Adrenal gland (tissue), 12 donors: ENCODE measurements around the gene CDH4. TPM values are rescaled to one million over a fixed set of nuclear protein-coding genes. Genes with fewer than 3 reads are reported as not detected.
A peak's percentile ranks its signal among the peaks of the same experiment; 100 is the strongest.

Source experiments
- DNase-seq, 7 donors: peaks; one replicate each; pipeline ENCODE4 v3.0.0-alpha.2; 2019 to 2020
- H3K27ac ChIP-seq, 5 donors: fragments of 200-600 bp; sonication (generic) in 4 of 5; 1 replicate in 3 of 5; 2 replicates in 2 of 5; pipeline versions ENCODE4 v1.5.1 to v1.8.0; 2016 to 2020; ENCODE audit warnings: mild to moderate bottlenecking in 1 of 5
- H3K27me3 ChIP-seq: fragments of 200-600 bp; 2 replicates; pipeline ENCODE4 v1.8.0; 2021
- H3K36me3 ChIP-seq, 2 donors: fragments of 200-600 bp; replicated peaks in 1 of 2; 1 replicate in 1 of 2; 2 replicates in 1 of 2; pipeline versions ENCODE4 v1.5.1 to v1.8.0; 2018 to 2022
- H3K4me1 ChIP-seq, 2 donors: fragments of 200-600 bp; replicated peaks in 1 of 2; 1 replicate in 1 of 2; 2 replicates in 1 of 2; pipeline versions ENCODE4 v1.5.1 to v1.8.0; 2018 to 2021
- H3K4me3 ChIP-seq, 4 donors: fragments of 200-600 bp; sonication (generic) in 3 of 4; one replicate each; pipeline ENCODE4 v1.5.1; 2016 to 2018
- H3K9me3 ChIP-seq, 3 donors: fragments of 200-600 bp; sonication (generic) in 1 of 3; replicated peaks in 1 of 3; 1 replicate in 2 of 3; 2 replicates in 1 of 3; pipeline versions ENCODE4 v1.5.1 to v1.8.0; 2016 to 2021
- POLR2A ChIP-seq, 2 donors: fragments of 450-650 bp; IDR thresholded peaks; one replicate each; pipeline ENCODE4 v1.6.1; 2017; ENCODE audit warnings: antibody characterized with exemption in 2 of 2, mild to moderate bottlenecking in 2 of 2, moderate library complexity in 1 of 2
- WGBS, 4 donors: extraction: QIAGEN DNeasy Blood & Tissue Kit in 2 of 4; methylation state at CpG; one replicate each; pipeline versions ENCODE4 v1.1.5 to v1.1.7; 2013 to 2017; 5-methylcytosine and 5-hydroxymethylcytosine counted together
- intact Hi-C, 2 donors: fragments of 100-400 bp; cut with DNase I; formaldehyde crosslinking; loops; one replicate each; pipeline versions ENCODE4 v1.14.1 to v1.15.0; 2022 to 2023
- polyA plus RNA-seq, 3 donors: library from polyadenylated mRNA; stranded (reverse); fragments of 200-250 nt in 2 of 3; fragments of 350-450 nt in 1 of 3; fragmentation: Illumina TruSeq in 1 of 3; extraction: RNeasy Lipid Tissue Mini Kit (QIAGEN cat#74804) in 1 of 3; gene quantifications; one replicate each; pipeline ENCODE4 v1.2.3, GENCODE V29; 2013 to 2014
- total RNA-seq, 9 donors: library from RNA; depleted of rRNA in 4 of 9; stranded (reverse); fragments of >200 nt in 4 of 9; fragments of 120-200 nt in 1 of 9; fragmentation: NEBNext Ultra II Directional in 1 of 9; extraction: Animal tissue kit (Norgen Biotek cat#: 25700) in 1 of 9; gene quantifications; one replicate each; pipeline versions ENCODE4 v1.1.0 to v1.2.4, GENCODE V29; 2013 to 2023
- TF ChIP-seq, protein P1 (sequence below), 6 experiments: fragments of 450-650 bp in 4 of 6; fragments of 200-600 bp in 2 of 6; sonication (generic) in 1 of 6; IDR thresholded peaks; 1 replicate in 5 of 6; 2 replicates in 1 of 6; pipeline versions ENCODE4 v1.5.1 to v1.8.0; 2016 to 2021; ENCODE audit warnings: antibody characterized with exemption in 6 of 6, mild to moderate bottlenecking in 2 of 6, moderate library complexity in 1 of 6
- donor health status: healthy with polysubstance abuse.
- donor health status: Bipolar disorder and iron deficiency.
- donor health status: DM: yes; HTN: yes; CAD: no.
- donor health status: DM: no; HTN: no; CAD: no.
- donor health status: DM: no; HTN: no; CAD: no.
- donor health status: DM: yes; HTN: yes; CAD: no.

Gene CDH4
- total and polyA plus RNA-seq, 12 donors, result 0.08 to 0.53 (median 0.20) TPM; not detected in 3

DNA sequence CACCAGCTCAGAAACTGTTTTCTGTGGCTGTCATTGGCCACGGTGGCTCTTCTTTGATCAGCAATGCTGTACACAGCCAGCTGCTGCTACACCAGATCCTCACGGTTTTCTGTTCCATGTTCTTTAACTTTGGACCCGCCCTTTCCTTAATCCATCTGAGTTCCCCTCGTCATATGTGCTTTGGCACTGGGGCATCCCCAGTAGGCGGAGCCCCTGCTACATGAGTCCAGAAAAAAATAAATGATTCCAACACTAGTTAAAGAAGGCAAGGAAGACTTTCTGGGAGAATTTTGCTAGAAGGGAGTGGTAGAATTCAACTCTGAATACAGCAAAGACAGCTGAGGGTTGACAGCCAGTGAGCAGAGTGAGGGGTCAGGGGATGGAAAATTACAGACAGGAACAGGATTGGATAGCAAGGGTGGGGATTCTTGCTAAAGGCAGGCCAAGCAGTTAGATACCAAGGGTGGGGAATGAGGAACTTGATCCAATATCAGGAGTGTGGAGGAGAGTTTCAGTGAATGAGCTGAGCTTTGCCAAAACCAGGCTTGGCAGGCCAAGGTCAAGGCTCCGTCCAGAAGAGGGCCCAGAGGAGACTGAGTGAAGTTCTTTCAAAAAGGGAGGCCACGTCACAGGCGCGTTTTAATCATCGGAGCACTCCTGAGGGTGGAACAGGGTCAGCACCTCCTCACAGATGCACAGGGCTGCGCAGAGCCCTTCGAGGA, 391.8 kb downstream of the CDH4 start:
- Histone ChIP-seq H3K36me3 (no peaks in the 10 kb centered on the region), H3K27ac (peak overlapping the region in 1 of 5 donors; percentile 22), H3K9me3 (no peaks in the 10 kb centered on the region), H3K27me3 (no peaks in the 10 kb centered on the region), H3K4me3 (no peak overlapping the region), H3K4me1 (no peaks in the 10 kb centered on the region)
- intact Hi-C loops, result no loop called here
- 49 to 68% (median 59%) methylated on average over 10 to 12 of the region's 12 CpGs for WGBS, 4 donors
- TF ChIP-seq, protein P1, sequence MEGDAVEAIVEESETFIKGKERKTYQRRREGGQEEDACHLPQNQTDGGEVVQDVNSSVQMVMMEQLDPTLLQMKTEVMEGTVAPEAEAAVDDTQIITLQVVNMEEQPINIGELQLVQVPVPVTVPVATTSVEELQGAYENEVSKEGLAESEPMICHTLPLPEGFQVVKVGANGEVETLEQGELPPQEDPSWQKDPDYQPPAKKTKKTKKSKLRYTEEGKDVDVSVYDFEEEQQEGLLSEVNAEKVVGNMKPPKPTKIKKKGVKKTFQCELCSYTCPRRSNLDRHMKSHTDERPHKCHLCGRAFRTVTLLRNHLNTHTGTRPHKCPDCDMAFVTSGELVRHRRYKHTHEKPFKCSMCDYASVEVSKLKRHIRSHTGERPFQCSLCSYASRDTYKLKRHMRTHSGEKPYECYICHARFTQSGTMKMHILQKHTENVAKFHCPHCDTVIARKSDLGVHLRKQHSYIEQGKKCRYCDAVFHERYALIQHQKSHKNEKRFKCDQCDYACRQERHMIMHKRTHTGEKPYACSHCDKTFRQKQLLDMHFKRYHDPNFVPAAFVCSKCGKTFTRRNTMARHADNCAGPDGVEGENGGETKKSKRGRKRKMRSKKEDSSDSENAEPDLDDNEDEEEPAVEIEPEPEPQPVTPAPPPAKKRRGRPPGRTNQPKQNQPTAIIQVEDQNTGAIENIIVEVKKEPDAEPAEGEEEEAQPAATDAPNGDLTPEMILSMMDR (IDR thresholded peaks at IDR 0.05), result no peak
- TF ChIP-seq POLR2A (IDR thresholded peaks at IDR 0.05), result no peak
- DNase-seq, result no peak

DNA sequence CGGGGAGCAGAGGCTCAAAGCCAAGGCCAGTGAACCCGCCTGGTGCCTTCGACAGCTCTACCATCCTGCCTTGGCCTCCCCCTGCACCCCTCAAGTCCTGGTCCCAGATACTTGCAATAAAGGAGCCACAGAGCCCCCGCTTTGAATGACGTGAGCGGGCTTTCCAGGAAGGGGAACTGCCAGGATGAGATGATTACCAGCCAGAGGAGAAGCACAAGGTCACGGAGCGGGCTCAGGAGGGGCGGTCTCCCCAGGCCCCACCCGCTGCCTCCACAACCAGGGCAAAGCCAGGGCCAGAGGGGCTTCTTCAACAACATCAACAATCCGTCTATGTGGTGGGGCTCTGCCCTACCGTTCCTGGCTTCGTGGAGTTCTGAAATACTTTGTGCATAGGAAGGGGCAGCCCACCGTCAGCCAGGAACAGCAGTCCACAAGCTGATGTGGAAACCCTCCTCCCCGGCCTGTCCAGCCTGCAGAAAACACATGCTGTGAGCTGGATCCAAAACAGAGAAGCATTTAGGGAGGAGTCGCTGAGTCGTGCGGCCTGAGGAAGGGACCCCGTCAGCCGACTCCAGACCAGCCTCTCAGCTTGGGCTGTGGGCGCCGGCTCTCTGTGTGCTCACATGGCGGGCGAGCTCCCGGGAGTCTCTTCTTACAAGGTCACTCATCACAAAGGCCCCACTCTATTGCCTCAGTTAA, 392.5 kb downstream of the CDH4 start:
- WGBS, 4 donors, result 46 to 54% (median 49%) methylated on average over 13 to 25 of the region's 25 CpGs
- no peaks in the 10 kb centered on the region for H3K27me3 ChIP-seq
- TF ChIP-seq POLR2A (IDR thresholded peaks at IDR 0.05), result no peak
- TF ChIP-seq, protein P1 (IDR thresholded peaks at IDR 0.05), result no peak

DNA sequence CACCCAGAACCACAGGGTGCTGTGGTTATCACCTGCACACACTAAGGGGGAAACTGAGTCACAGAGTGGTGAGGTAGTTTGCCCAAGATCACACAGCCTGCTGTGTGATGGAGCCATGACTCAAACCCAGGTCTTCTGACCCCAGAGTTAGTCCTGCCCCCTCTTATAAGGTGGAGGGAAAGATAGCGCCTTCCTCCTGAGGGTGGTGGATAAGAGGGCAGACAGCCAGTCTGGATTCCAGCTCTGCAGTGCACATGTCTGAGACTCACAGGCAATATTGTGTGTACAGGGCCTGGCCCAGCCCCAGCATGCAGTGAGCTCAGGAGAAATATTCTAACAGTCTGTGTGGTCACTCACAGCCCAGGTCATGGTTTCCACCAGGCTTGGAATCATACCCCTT, 393.7 kb downstream of the CDH4 start:
- TF ChIP-seq, protein P1 (IDR thresholded peaks at IDR 0.05), result no peak
- TF ChIP-seq POLR2A (IDR thresholded peaks at IDR 0.05), result no peak
- Histone ChIP-seq H3K4me1 (no peaks in the 10 kb centered on the region), H3K27me3 (no peaks in the 10 kb centered on the region), H3K9me3 (no peaks in the 10 kb centered on the region), H3K4me3 (no peak overlapping the region), H3K36me3 (no peaks in the 10 kb centered on the region), H3K27ac (no peak overlapping the region)
- 78 to 100% (median 95%) methylated on average over 1 of the region's 1 CpG for WGBS, 4 donors
- no peak for DNase-seq
- intact Hi-C loops, result no loop called here

More for the DNA sequence above, 392.5 kb downstream of the CDH4 start:
- H3K27ac ChIP-seq, result peak overlapping the region in 1 of 5 donors; percentile 22
- intact Hi-C loops, result no loop called here
- DNase-seq, result no peak
- no peaks in the 10 kb centered on the region for H3K36me3 ChIP-seq
- H3K9me3 ChIP-seq, result no peaks in the 10 kb centered on the region
- H3K4me3 ChIP-seq, result no peak overlapping the region
- no peaks in the 10 kb centered on the region for H3K4me1 ChIP-seq

DNA sequence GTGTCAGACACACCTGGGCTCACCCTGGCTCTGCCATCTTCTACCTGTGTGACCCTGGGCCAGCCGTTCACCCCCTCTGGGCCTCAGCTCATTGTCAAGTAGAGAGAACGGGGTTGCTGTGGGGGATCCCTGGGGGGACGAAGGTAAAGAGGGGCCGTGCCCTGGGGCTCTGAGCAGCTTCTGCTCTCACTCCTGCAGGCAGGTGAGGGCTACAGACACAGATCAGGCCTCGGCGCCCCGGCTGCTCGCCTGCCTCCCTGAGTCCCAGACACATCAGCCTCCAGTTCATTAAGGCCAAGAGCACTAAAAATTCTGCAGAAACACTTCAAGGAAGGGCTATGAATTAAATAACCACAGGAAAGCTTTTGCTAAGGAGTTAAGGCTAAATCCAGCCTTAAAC, 394.4 kb downstream of the CDH4 start:
- H3K4me3 ChIP-seq, result no peak overlapping the region
- no peaks in the 10 kb centered on the region for H3K9me3 ChIP-seq
- no peak for TF ChIP-seq POLR2A (IDR thresholded peaks at IDR 0.05)
- TF ChIP-seq, protein P1 (IDR thresholded peaks at IDR 0.05), result no peak
- H3K27me3 ChIP-seq, result no peaks in the 10 kb centered on the region
- intact Hi-C loops, result no loop called here
- no peaks in the 10 kb centered on the region for H3K4me1 ChIP-seq
- 76 to 89% (median 85%) methylated on average over 4 to 8 of the region's 8 CpGs for WGBS, 4 donors
- no peak for DNase-seq
- no peak overlapping the region for H3K27ac ChIP-seq
- no peaks in the 10 kb centered on the region for H3K36me3 ChIP-seq
